ENCODE results near the gene DNAJC16. TPM values are rescaled to one million over a fixed set of nuclear protein-coding genes. Genes with fewer than 3 reads are reported as not detected.
"Not testable (repeated sequence)": the region's sequence is repeated elsewhere in the genome, so short reads cannot be mapped to it uniquely, and the experiment has no call there.

The DNAJC16 gene
- total RNA-seq, 1 donor from 2014 or later, result 16.3 TPM

DNA sequence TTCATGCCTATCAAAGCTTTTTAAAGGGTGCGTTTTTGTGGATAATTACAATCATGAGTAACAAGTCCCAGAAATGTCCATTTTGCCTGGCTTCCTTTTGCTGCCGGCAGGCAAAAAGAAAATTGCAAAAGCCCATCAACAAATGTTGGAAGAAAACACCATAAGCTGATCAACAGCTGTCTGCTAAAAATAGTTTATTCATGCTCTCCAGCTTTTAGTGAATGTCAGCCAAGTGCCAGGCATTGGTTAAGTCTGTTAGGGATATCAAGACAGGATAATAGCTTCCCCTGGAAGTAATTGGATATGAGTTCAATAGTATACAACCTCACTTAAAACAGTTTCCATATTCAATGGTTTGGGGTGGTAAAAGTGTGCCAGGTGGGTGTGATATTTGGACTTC lies 71.8 kb downstream of the DNAJC16 start:
- Mint-ChIP-seq H3K36me3 (ENCODE audit: low read depth) (no peaks in the 10 kb centered on the region), H3K27ac (no peak overlapping the region), H3K27me3 (peaks cover 5% of the 10 kb centered on the region), H3K4me3 (no peak overlapping the region), H3K4me1 (peaks cover 6% of the 10 kb centered on the region), H3K9me3 (no peaks in the 10 kb centered on the region)
- no peak for DNase-seq
- intact Hi-C loops (cut with micrococcal nuclease), result no loop called here

DNA sequence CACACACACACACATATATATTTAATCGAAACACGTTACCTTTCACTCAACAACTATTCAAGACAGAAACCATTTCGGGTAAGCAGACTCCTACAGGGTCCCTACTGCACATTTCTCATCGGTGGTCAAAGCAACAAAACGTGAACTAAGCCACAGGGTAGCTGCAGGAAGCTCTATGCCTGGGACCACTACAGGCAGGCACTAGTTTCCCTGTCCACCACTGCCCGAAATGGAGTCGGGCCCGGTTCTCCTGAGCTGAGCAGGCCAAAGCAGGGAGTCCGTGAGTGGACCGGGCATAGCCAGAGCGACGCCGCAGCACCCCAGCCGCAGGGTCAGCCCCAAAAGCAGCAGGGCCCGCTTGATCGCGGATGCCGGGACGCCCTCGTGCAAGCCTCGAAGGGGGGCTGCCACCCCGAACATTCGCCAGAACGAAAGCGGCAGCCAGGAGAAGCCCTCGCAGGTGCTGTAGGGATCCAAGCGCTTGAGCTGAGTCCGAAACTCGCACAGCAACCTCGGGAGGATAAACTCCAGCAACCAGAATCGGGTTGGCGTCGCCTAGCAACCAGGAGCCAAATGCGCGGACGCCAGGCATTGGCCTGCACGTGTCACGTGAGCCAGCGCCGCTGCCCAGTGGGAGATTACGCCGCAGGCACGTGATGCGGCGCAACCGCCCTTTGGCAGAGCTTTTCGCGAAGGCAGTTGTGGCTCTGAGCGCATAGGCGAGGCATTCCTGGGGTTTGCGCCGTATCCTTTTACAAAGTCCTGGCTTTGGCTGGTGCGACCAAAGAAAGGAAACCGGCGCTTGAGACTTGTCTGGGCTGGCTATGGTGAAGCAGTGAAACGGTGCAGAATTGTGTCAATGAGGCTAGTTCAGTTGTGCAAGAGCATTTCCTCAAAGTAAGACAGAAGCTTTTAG lies 76.7 kb downstream of the DNAJC16 start:
- peaks cover 10% of the 10 kb centered on the region for H3K4me1 Mint-ChIP-seq

DNA sequence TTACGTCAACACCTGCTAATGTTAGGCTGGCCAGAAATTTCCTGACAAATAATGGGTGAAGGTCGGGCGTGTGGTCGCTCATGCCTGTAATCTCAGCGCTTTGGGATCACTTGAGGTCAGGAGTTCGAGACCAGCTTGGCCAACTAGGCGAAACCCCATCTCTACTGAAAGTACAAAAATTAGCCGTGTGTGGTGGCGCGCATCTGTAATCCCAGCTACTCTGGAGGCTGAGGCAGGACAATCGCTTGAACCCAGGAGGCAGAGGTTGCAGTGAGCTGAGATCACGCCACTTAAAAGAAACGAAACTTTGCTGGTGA lies 77.3 kb downstream of the DNAJC16 start:
- H3K27ac Mint-ChIP-seq; H3K36me3 Mint-ChIP-seq (ENCODE audit: low read depth); H3K4me1 Mint-ChIP-seq; H3K9me3 Mint-ChIP-seq; DNase-seq; H3K27me3 Mint-ChIP-seq: not testable (repeated sequence)
- peak overlapping the region; percentile 78 for H3K4me3 Mint-ChIP-seq
- intact Hi-C loops (cut with micrococcal nuclease), result loop anchor here (1.0 kb wide), 1 partner anchor 13 kb away; the partner anchor contains the start of gene DDI2

More for the DNA sequence above, 76.7 kb downstream of the DNAJC16 start:
- Mint-ChIP-seq H3K4me3 (peak overlapping the region; percentile 78), H3K36me3 (ENCODE audit: low read depth) (no peaks in the 10 kb centered on the region), H3K27ac (peak overlapping the region; percentile 43), H3K27me3 (peaks cover 5% of the 10 kb centered on the region), H3K9me3 (peaks cover 5% of the 10 kb centered on the region)
- peak; percentile 98 for DNase-seq
- intact Hi-C loops (cut with micrococcal nuclease), result loop anchor here (1.0 kb wide), 1 partner anchor 14 kb away; the partner anchor contains the start of gene DDI2

- DNase-seq; H3K9me3 Mint-ChIP-seq; H3K4me1 Mint-ChIP-seq; H3K27ac Mint-ChIP-seq; H3K36me3 Mint-ChIP-seq (ENCODE audit: low read depth); H3K27me3 Mint-ChIP-seq; intact Hi-C loops (cut with micrococcal nuclease): not testable (repeated sequence)
- H3K4me3 Mint-ChIP-seq, result peak overlapping the region; percentile 78
Measured at GRCh38 chr1:15604400-15604799, 77.8 kb downstream of the DNAJC16 start.

- intact Hi-C loops (cut with micrococcal nuclease), result no loop called here
- no peak overlapping the region for H3K4me3 Mint-ChIP-seq
Measured at GRCh38 chr1:15605398-15606383, 79.0 kb downstream of the DNAJC16 start.

GRCh38 chr1:15609631-15610030 lies 83.0 kb downstream of the DNAJC16 start:
- H3K4me3 Mint-ChIP-seq, result no peak overlapping the region
- intact Hi-C loops (cut with micrococcal nuclease), result no loop called here
- DNase-seq, result no peak
- no peaks in the 10 kb centered on the region for H3K4me1 Mint-ChIP-seq
- H3K9me3 Mint-ChIP-seq, result no peaks in the 10 kb centered on the region
- no peak overlapping the region for H3K27ac Mint-ChIP-seq
- H3K36me3 Mint-ChIP-seq (ENCODE audit: low read depth), result no peaks in the 10 kb centered on the region
- peaks cover 5% of the 10 kb centered on the region for H3K27me3 Mint-ChIP-seq

More at GRCh38 chr1:15605398-15606383, 79.0 kb downstream of the DNAJC16 start:
- DNase-seq, result no peak
- Mint-ChIP-seq H3K27ac (no peak overlapping the region), H3K36me3 (ENCODE audit: low read depth) (no peaks in the 10 kb centered on the region), H3K27me3 (peaks cover 5% of the 10 kb centered on the region), H3K9me3 (peaks cover 5% of the 10 kb centered on the region), H3K4me1 (peaks cover 10% of the 10 kb centered on the region)

DNA sequence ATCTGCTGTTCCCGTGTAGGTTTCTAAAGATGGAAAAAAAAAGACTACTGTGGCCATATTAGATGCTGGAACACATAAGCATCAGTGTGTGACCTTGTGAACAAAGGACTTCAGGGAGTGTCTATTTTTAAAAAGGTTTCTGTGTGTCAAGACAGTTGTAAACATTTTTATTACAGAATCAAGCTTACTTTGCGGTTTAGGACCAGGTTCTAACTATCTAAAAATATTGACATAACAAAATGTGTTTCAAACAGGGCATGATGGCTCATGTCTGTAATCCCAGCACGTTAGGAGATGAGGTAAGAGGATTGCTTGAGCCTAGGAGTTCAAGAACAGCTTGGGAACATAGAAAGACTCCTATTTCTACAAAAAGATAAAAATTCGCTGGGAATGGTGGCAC lies 83.5 kb downstream of the DNAJC16 start:
- H3K27me3 Mint-ChIP-seq, result peaks cover 5% of the 10 kb centered on the region
- DNase-seq, result no peak
- H3K9me3 Mint-ChIP-seq, result no peaks in the 10 kb centered on the region
- H3K4me3 Mint-ChIP-seq, result no peak overlapping the region
- H3K27ac Mint-ChIP-seq, result no peak overlapping the region
- intact Hi-C loops (cut with micrococcal nuclease), result no loop called here
- no peaks in the 10 kb centered on the region for H3K36me3 Mint-ChIP-seq (ENCODE audit: low read depth)
- H3K4me1 Mint-ChIP-seq, result no peaks in the 10 kb centered on the region

DNA sequence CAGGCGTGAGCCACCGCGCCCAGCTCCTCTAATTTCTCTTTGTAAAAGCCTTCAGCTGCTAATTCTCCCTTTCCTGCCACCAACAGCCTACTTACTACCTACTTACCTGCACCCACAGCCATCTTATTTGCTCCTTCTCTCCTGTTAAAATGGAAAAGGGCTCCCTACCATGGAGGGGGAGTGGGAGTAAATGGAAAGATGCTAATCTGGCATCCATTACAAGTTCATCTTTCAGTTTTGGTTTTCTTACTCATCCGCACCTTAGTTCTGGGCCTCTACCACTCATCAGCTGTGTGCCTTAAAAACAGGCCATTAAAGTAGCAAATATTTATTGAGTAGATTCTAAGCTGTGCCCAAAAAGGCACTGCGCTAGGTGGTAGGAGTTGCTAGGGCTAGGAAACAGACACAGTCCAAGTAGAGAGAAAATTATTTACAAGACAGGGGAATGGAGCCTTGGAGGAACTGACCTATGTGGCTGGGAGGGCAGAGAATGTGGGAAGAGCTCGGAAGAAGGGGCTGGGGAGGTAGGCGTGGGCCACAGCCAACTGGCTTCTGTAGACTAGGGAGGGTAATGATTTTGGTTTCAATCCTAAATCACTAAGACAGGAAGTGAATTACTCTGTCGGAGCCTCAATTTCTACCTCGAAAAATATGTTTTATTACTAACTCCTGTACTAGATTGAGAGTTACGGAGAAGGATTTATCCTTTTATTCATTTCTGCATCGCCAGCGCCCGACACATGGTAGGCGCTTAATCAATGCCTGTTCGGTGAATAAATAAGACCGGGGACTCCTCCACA lies 89.9 kb downstream of the DNAJC16 start:
- no peaks in the 10 kb centered on the region for H3K9me3 Mint-ChIP-seq

GRCh38 chr1:15617173-15618076 lies 90.8 kb downstream of the DNAJC16 start, which contains the start of gene DDI2:
Gene DDI2, plus strand, starts transcription at chr1:15617458. Its CDS starts 213 bp downstream, at chr1:15617671.
- intact Hi-C loops (cut with micrococcal nuclease), result loop anchor here (1.0 to 5.0 kb wide), 7 partner anchors 14 to 370 kb away; partner anchors contain the start of genes AGMAT, DNAJC16, FHAD1 and PLEKHM2
- no peaks in the 10 kb centered on the region for H3K27me3 Mint-ChIP-seq
- peaks cover 33% of the 10 kb centered on the region for H3K4me1 Mint-ChIP-seq
- DNase-seq, result peak; percentile 99
- peaks cover 14% of the 10 kb centered on the region for H3K36me3 Mint-ChIP-seq (ENCODE audit: low read depth)
- H3K9me3 Mint-ChIP-seq, result no peaks in the 10 kb centered on the region
- peak within 1 kb of the TSS; percentile 90 for H3K4me3 Mint-ChIP-seq
- H3K27ac Mint-ChIP-seq, result peak within 1 kb of the TSS; percentile 94

More for the DNA sequence above, 89.9 kb downstream of the DNAJC16 start:
- DNase-seq, result no peak
- H3K27ac Mint-ChIP-seq, result peak overlapping the region; percentile 94
- H3K27me3 Mint-ChIP-seq, result no peaks in the 10 kb centered on the region
- peaks cover 12% of the 10 kb centered on the region for H3K36me3 Mint-ChIP-seq (ENCODE audit: low read depth)
- intact Hi-C loops (cut with micrococcal nuclease), result loop anchor here (1.0 to 5.0 kb wide), 7 partner anchors 13 to 369 kb away; partner anchors contain the start of genes AGMAT, DNAJC16, FHAD1 and PLEKHM2
- peaks cover 30% of the 10 kb centered on the region for H3K4me1 Mint-ChIP-seq
- H3K4me3 Mint-ChIP-seq, result peak overlapping the region; percentile 90

DNA sequence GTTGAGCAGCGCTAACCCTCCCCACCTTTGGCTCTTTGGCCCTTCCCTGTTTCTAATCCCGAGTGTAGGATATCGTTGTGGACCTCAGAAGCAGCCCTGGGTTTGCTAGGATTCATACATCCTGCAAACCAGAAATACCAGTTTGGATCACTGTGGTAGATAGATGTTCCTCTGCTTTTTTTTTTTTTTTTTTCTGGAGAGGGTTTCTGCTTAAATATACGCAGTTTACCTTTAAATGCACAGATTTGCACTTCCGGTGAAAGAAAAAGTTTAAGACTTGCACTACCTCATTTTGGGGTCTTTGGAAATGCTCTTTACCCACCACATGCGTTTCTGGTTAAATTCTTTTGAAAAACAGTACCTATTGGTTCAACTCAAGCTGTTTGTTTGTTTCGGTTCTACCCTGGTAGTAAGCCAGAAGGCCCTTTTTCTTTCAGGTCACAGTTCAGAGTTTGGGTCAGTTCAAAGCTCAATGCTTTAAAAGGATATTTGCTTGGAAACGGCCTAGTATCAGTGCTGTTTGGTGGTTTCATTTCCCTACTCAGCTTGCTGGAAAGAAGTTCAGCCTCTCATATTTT lies 91.5 kb downstream of the DNAJC16 start:
- Mint-ChIP-seq H3K9me3 (no peaks in the 10 kb centered on the region), H3K4me3 (peak overlapping the region; percentile 90), H3K36me3 (ENCODE audit: low read depth) (peaks cover 18% of the 10 kb centered on the region), H3K27ac (peak overlapping the region; percentile 94), H3K4me1 (peaks cover 38% of the 10 kb centered on the region), H3K27me3 (no peaks in the 10 kb centered on the region)
- intact Hi-C loops (cut with micrococcal nuclease), result loop anchor here (5.0 kb wide), 3 partner anchors 229 to 371 kb away; partner anchors contain the start of genes FHAD1, SPEN and ZBTB17
- DNase-seq, result peak; percentile 71

DNA sequence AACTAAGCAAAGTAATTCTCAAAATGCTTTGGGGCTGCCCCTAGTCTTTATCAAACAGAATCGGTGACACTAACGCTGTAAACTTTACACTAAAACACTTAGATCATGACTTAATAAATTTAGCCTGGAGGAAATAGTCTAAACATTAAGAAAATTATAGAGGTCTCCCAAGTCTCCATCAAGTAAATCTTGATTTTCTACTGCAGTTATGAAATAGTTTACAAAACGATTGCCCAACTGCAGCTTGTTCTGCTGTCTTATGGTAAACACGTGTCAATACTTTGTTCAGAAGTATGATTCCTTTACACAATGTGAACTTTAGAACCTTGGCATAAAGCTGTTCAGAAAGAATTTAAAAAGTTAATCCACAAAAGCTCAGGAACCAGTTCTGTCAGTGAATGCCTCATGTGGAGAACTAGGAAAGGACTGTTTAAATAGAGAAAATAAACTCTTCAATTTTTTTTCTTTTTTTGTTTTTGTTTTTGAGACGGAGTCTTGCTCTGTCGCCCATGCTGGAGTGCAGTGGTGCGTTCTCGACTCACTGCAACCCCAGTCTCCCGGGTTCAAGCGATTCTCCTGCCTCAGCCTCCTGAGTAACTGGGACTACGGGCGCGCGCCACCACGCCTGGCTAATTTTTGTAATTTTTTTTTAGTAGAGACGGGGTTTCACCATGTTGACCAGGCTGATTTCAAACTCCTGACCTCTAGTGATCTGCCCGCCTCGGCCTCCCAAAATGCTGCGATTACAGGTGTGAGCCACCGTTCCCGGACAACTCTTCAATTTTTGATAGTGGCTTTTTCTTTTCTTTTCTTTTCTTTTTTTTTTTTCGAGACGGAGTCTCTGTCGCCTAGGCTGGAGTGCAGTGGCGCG lies 92.2 kb downstream of the DNAJC16 start:
- H3K27ac Mint-ChIP-seq, result peak overlapping the region; percentile 94
- no peaks in the 10 kb centered on the region for H3K27me3 Mint-ChIP-seq
- intact Hi-C loops (cut with micrococcal nuclease), result loop anchor here (5.0 kb wide), 3 partner anchors 228 to 372 kb away; partner anchors contain the start of genes FHAD1, SPEN and ZBTB17
- H3K9me3 Mint-ChIP-seq, result no peaks in the 10 kb centered on the region
- DNase-seq, result no peak
- H3K36me3 Mint-ChIP-seq (ENCODE audit: low read depth), result peaks cover 18% of the 10 kb centered on the region
- peaks cover 38% of the 10 kb centered on the region for H3K4me1 Mint-ChIP-seq
- H3K4me3 Mint-ChIP-seq, result peak overlapping the region; percentile 90
